ENCODE data around the gene CACNA1D. TPM values are rescaled to one million over a fixed set of nuclear protein-coding genes. Genes with fewer than 3 reads are reported as not detected.

Gene CACNA1D
- total RNA-seq, 1 experiment from 2014 or later: 1.1 TPM

DNA sequence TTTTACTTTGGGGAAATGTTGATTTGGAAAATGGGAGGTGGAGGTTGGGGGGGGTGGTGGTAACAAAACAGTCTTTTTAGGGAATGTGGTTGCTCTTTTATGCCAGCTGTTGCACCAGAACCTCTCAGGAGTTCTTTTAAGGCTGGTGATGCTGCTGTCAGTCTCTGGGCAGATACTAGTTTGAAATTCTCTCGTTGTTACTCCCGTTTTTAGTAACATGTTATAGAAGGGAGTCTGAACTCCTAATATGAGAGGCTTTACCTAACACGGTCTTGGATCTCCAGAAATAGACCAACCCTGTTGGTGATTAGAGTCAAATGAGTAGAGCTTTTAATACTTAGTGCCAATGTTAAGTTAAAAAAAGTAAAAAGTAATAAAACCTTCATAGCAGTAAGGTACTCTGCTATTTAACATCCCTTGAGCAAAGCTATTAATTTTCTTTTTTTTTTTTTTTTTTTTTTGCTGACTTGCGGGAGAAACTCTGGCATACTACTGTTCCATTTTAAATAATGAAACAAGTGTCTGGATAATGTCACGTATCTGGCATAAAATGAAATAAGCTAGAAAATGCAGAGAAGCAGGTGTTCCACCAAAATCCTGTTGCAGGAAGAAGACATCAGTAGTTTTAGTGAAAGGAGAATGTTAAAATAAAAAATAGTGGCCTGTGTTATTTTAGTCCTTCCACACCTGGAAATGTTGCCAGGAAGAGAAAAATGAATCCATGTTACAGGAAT lies 156.7 kb downstream of the CACNA1D start:
- BruUV-seq (replicated peaks): no TSS peak
- Histone ChIP-seq H3K4me2 (ENCODE audit: low read length) (no peak overlapping the region), H3K4me1 (ENCODE audit: control insufficient read depth in 1 of 2, insufficient read depth in 2 of 2, low read length in 2 of 2) (no peaks in the 10 kb centered on the region), H3K36me3 (ENCODE audit: control insufficient read depth in 1 of 2, insufficient read depth in 2 of 2, low read length in 2 of 2) (no peaks in the 10 kb centered on the region), H3K9me3 (ENCODE audit: control insufficient read depth in 1 of 2, insufficient read depth in 1 of 2, low read depth in 1 of 2, low read length in 2 of 2) (no peaks in the 10 kb centered on the region; a peak in 1 of 4 replicates), H3K4me3 (replicated peaks in 1 of 2; ENCODE audit: low read depth in 1 of 2, low read length in 2 of 2) (no peak overlapping the region), H2AFZ (ENCODE audit: low read depth, low read length, poor library complexity, severe bottlenecking) (no peak overlapping the region), H3K27ac (ENCODE audit: low read depth, low read length) (no peak overlapping the region), H3K79me2 (ENCODE audit: insufficient read depth, low read length) (no peaks in the 10 kb centered on the region), H3K9me2 (ENCODE audit: insufficient read depth) (no peaks in the 10 kb centered on the region), H3K27me3 (ENCODE audit: insufficient read depth, low read length) (peaks cover 3% of the 10 kb centered on the region; the same call in 1 of the 2 replicates), H3K9ac (ENCODE audit: low read length) (no peak overlapping the region), H4K20me1 (ENCODE audit: insufficient read depth) (no peaks in the 10 kb centered on the region)
- intact Hi-C loops (cut with micrococcal nuclease): no loop called here
- TF ChIP-seq SIN3A (IDR thresholded peaks at IDR 0.05; ENCODE audit: low read depth): no peak
- no peak for TF ChIP-seq JUND (IDR thresholded peaks at IDR 0.05)
- TF ChIP-seq CEBPB (IDR thresholded peaks at IDR 0.05; ENCODE audit: low read depth): no peak
- no peak for TF ChIP-seq ZNF274 (IDR thresholded peaks at IDR 0.05; ENCODE audit: low read depth, low read length)
- TF ChIP-seq EGR1 (IDR thresholded peaks at IDR 0.05; ENCODE audit: low read depth): no peak
- TF ChIP-seq EZH2phosphoT487 (IDR thresholded peaks at IDR 0.05; ENCODE audit: borderline replicate concordance): no peak
- no peak for TF ChIP-seq TCF7L2 (IDR thresholded peaks at IDR 0.05; ENCODE audit: borderline replicate concordance, extremely low read depth, insufficient read depth, insufficient read length)
- no peak for TF ChIP-seq RAD21 (IDR thresholded peaks at IDR 0.05; ENCODE audit: low read depth)
- no peak for TF ChIP-seq SRF (IDR thresholded peaks at IDR 0.05; ENCODE audit: low read depth)
- no peak for TF ChIP-seq SP1 (IDR thresholded peaks at IDR 0.05; ENCODE audit: low read depth)
- ATAC-seq (no peak), DNase-seq (ENCODE audit: low read depth, low spot score) (no peak)
- POLR2A ChIA-PET: no interaction called here
- RAD21 ChIA-PET (ENCODE audit: low non-redundant PET in 1 of 2, low total read pairs in 2 of 2, uncharacterized antibody in 2 of 2, unreplicated experiment in 2 of 2): no interaction called here
- CTCF ChIA-PET: interaction anchor here (1.0 kb wide), 1 partner anchor 14 kb away, joined by 3 read pairs; no protein-coding TSS in a partner anchor

DNA sequence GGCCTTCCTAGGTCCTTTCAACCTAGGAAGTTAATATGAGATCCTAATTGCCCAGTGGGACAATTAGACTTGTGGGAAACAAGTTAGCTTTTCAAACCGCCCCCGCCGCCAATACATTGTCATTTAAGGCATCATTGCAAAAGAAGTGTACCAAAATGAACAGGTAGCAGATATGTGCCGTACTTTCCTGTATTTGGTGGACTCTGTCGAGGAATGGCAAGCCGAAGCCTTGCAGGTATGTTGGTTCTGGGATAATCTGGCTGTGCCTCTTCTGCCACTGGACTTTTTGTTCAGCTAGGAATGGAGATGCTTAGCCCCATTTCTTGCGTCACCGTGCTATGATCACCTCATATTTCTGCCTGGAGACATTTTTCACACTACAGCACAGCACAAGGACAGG lies 157.5 kb downstream of the CACNA1D start:
- H3K4me2 ChIP-seq (ENCODE audit: low read length): no peak overlapping the region
- no peak for ATAC-seq
- no peaks in the 10 kb centered on the region for H3K79me2 ChIP-seq (ENCODE audit: insufficient read depth, low read length)
- intact Hi-C loops (cut with micrococcal nuclease): no loop called here
- BruUV-seq (replicated peaks): no TSS peak
- ChIA-PET CTCF (interaction anchor here (1.0 kb wide), 1 partner anchor 13 kb away, joined by 3 read pairs; no protein-coding TSS in a partner anchor), POLR2A (no interaction called here), RAD21 (ENCODE audit: low non-redundant PET in 1 of 2, low total read pairs in 2 of 2, uncharacterized antibody in 2 of 2, unreplicated experiment in 2 of 2) (no interaction called here)
- peaks cover 3% of the 10 kb centered on the region; the same call in 1 of the 2 replicates for H3K27me3 ChIP-seq (ENCODE audit: insufficient read depth, low read length)
- H2AFZ ChIP-seq (ENCODE audit: low read depth, low read length, poor library complexity, severe bottlenecking): no peak overlapping the region
- H3K9me2 ChIP-seq (ENCODE audit: insufficient read depth): no peaks in the 10 kb centered on the region
- no peaks in the 10 kb centered on the region for H3K4me1 ChIP-seq (ENCODE audit: control insufficient read depth in 1 of 2, insufficient read depth in 2 of 2, low read length in 2 of 2)
- H4K20me1 ChIP-seq (ENCODE audit: insufficient read depth): no peaks in the 10 kb centered on the region
- no peak overlapping the region for H3K9ac ChIP-seq (ENCODE audit: low read length)
- H3K27ac ChIP-seq (ENCODE audit: low read depth, low read length): no peak overlapping the region
- DNase-seq (ENCODE audit: low read depth, low spot score): no peak
- no peaks in the 10 kb centered on the region; a peak in 1 of 4 replicates for H3K9me3 ChIP-seq (ENCODE audit: control insufficient read depth in 1 of 2, insufficient read depth in 1 of 2, low read depth in 1 of 2, low read length in 2 of 2)
- no peak overlapping the region for H3K4me3 ChIP-seq (replicated peaks in 1 of 2; ENCODE audit: low read depth in 1 of 2, low read length in 2 of 2)
- H3K36me3 ChIP-seq (ENCODE audit: control insufficient read depth in 1 of 2, insufficient read depth in 2 of 2, low read length in 2 of 2): no peaks in the 10 kb centered on the region
- TF ChIP-seq RAD21 (IDR thresholded peaks at IDR 0.05; ENCODE audit: low read depth) (no peak), SP1 (IDR thresholded peaks at IDR 0.05; ENCODE audit: low read depth) (no peak), ZFX (IDR thresholded peaks at IDR 0.05) (no peak), FOSL1 (IDR thresholded peaks at IDR 0.05; ENCODE audit: low read depth) (no peak), TCF7L2 (IDR thresholded peaks at IDR 0.05; ENCODE audit: borderline replicate concordance, extremely low read depth, insufficient read depth, insufficient read length) (no peak), EGR1 (IDR thresholded peaks at IDR 0.05; ENCODE audit: low read depth) (no peak), EZH2 (IDR thresholded peaks at IDR 0.05) (no peak), ELF1 (IDR thresholded peaks at IDR 0.05; ENCODE audit: borderline replicate concordance, low read depth) (no peak), SIN3A (IDR thresholded peaks at IDR 0.05; ENCODE audit: low read depth) (no peak)
- TF ChIP-seq, protein P1, sequence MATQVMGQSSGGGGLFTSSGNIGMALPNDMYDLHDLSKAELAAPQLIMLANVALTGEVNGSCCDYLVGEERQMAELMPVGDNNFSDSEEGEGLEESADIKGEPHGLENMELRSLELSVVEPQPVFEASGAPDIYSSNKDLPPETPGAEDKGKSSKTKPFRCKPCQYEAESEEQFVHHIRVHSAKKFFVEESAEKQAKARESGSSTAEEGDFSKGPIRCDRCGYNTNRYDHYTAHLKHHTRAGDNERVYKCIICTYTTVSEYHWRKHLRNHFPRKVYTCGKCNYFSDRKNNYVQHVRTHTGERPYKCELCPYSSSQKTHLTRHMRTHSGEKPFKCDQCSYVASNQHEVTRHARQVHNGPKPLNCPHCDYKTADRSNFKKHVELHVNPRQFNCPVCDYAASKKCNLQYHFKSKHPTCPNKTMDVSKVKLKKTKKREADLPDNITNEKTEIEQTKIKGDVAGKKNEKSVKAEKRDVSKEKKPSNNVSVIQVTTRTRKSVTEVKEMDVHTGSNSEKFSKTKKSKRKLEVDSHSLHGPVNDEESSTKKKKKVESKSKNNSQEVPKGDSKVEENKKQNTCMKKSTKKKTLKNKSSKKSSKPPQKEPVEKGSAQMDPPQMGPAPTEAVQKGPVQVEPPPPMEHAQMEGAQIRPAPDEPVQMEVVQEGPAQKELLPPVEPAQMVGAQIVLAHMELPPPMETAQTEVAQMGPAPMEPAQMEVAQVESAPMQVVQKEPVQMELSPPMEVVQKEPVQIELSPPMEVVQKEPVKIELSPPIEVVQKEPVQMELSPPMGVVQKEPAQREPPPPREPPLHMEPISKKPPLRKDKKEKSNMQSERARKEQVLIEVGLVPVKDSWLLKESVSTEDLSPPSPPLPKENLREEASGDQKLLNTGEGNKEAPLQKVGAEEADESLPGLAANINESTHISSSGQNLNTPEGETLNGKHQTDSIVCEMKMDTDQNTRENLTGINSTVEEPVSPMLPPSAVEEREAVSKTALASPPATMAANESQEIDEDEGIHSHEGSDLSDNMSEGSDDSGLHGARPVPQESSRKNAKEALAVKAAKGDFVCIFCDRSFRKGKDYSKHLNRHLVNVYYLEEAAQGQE (IDR thresholded peaks at IDR 0.05; ENCODE audit: low read depth): no peak
- TF ChIP-seq, protein P2, sequence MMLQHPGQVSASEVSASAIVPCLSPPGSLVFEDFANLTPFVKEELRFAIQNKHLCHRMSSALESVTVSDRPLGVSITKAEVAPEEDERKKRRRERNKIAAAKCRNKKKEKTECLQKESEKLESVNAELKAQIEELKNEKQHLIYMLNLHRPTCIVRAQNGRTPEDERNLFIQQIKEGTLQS (IDR thresholded peaks at IDR 0.05): no peak

Data from HCT116 (cell line).